Medulla oblongata (tissue), 1 donor: ENCODE data around the gene CYB5D1.
"Not testable (repeated sequence)": the region's sequence is repeated elsewhere in the genome, so short reads cannot be mapped to it uniquely, and the experiment has no call there.

ENCODE experiments used
- DNase-seq: peaks from one replicate; pipeline ENCODE4 v3.0.0-alpha.2; 2015; ENCODE audit errors: extremely low spot score

The CYB5D1 gene

DNA sequence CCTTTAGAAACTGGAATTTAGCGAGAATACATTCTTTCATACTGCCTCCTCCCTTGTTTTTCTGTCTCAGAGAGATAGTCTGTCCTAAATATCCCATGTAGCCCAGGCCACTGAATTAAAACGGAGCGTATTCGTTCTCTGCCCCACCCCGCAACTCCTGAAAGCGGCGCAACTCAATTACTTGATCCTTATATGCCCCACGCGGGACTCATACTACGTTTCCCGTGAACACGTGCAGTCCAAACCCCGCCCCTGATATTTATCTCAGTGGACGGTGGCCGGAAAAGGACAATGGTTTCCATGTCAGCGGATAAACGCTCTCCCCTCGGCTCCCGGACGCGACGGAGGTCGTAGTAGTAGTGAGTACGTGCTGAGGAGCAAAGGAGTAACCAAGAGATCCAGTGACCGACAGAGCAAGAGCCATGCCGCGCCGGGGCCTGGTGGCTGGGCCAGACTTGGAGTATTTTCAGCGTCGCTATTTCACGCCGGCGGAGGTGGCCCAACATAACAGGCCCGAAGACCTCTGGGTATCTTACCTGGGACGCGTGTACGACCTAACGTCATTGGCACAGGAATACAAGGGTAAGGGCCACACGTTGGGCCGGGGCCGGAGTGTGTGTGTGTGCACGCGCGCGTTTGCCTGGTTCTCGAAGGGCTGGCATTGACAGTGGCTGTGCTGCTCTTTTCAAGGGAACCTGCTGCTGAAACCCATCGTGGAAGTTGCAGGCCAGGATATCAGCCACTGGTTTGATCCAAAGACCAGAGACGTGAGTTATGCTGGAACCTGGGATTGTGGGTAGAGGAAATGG, at the start of gene CYB5D1:
CYB5D1 (plus strand) TSS at position 291 of the 809 bp plus-strand sequence; CDS start at position 423, 132 bp downstream.
- DNase-seq, result peak; percentile 96

DNA sequence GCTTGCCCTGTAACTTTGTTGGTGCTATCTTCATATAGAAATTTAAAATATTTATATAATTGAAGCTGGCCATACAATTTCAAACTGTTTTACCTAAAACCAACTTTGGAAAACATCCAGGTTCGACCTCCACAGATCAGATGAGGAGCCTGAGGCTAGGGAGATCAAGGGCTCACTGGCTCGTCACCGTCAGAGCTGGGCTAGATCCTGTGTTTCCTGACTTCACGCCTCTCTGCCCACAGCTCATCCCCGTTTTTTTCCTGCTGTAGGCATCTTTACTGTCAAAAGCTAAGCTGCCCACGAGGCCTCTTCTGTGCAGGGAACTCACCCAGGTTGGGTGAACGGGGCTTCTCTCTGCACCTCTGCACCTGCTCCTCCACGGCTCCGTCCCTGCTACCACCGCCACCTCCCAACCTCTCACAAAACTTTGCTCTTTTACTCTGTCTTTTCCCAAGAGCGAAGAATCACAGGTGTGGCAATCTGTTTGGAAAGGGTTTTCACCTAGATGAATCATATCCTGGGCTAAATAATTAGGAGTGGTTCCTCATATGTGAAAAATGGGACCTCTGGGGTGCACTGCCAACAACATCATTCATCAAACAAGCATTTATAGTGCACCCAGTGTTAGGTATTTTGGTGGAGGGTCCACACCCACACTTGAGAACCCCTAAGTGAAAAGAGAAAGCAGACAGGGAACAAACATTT, 48.6 kb upstream of the CYB5D1 start:
- DNase-seq, result no peak

- DNase-seq, result not testable (repeated sequence)
Observed at GRCh38 chr17:7809791-7810343, 47.9 kb upstream of the CYB5D1 start.

GRCh38 chr17:7811251-7811650, 46.6 kb upstream of the CYB5D1 start:
- DNase-seq, result no peak

DNA sequence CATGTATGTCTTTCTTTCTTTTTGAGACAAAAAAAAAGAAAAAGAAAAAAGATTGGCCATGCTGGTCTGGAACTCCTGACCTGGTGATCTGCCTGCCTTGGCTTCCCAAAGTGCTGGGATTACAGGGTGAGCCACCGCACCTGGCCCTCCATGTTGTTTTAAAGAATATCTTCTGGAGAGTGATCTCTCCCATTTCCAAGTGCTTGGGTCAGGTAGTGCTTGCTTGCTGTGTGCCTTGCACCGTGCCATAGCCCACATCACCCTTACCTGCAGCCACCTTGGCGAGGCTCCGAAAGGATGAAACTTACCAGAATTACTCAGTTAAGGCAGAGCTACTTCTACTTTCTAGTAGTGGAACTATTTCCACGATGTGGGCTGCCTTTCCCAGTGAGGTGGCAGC, 42.8 kb upstream of the CYB5D1 start:
- no peak for DNase-seq

- no peak for DNase-seq
Observed at GRCh38 chr17:7816926-7817642, 40.7 kb upstream of the CYB5D1 start.

DNA sequence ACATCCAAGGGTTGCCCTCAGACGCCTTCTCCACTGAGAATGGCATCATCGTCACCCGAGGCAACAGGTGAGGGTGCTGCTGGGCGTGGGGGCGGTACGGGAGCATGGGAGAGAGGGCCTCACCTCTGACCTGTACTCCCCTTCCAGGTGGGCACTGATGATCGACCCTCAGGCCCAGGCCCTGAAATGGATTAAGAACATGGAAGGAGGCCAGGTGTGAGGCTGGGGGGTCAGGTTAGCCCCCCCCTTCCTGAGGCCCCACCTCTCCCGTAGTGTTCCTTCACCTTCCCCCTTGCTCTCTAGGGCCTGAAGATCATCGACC, 40.2 kb upstream of the CYB5D1 start:
- DNase-seq, result no peak

DNA sequence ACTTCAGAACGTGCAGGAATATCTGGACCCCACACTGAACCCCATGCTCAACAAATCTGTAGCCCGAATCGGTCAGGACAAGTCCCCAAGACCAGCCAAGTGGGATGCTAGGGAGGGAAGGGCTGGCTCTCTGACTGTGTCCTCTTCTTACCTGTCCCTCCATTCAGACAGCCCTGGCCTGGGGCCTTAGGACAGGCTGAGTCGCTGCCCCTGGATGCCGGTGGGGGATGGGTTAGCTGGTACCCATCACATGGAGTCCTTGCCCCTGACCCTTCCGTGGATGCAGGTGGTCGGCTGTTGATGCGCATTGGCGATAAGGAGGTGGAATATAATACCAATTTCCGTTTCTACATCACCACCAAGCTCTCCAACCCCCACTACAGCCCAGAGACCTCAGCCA, 39.8 kb upstream of the CYB5D1 start:
- no peak for DNase-seq

DNA sequence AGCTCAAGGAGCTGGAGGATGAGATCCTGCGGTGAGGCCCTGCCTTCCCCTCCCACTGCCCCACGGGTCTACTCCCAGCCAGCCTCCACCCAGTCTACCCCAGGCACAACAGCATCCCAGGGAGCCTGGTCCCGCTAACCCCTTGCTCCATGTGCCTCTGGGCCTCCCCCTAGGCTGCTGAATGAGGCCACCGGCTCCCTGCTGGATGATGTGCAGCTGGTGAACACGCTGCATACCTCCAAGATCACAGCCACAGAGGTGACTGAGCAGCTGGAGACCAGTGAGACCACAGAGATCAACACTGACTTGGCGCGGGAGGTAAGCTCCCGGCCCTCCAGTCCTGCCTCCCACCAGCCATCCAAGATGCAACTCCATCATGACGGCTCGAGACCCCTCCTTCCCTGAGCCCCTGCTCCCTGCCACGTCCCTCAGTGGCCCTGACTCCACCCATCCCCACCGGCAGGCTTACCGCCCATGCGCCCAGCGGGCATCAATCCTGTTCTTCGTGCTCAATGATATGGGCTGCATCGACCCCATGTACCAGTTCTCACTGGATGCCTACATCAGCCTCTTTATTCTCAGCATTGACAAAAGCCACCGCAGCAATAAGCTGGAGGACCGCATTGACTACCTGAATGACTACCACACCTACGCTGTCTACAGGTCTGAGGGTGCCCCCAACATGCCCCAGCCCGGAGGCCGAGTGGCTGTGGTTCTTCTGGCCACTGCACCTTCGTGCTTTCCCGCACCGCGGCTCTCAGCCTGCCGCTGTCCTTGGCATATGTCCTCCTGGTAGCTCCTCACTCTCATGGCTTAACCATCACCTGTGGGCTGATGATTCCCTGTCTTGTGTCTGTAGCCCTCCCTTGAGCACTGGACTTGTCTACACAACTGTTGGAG, 38.8 kb upstream of the CYB5D1 start:
- DNase-seq, result no peak

DNA sequence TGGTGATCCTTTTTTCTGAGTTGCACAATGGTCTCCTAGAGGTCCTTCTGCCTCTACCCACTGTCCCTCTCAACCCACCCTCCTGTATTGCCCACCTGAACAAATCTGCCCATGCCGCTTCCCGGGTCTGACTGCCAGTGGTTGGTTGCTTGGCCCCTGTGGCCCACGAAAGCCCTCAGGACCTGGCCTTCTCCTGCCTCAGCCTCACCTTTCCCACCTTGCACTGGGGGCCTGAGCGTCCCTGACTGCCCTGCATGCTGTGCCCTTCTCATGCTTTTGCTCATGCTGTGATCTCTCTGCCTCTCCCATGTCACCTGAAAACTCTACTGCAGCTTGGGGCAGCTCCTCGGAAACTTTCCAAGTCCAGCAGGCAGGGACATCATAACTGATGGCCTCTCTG, 37.6 kb upstream of the CYB5D1 start:
- DNase-seq, result no peak

GRCh38 chr17:7822126-7822525, 35.7 kb upstream of the CYB5D1 start:
- no peak for DNase-seq

- no peak for DNase-seq
Observed at GRCh38 chr17:7823581-7824001, 34.2 kb upstream of the CYB5D1 start.

DNA sequence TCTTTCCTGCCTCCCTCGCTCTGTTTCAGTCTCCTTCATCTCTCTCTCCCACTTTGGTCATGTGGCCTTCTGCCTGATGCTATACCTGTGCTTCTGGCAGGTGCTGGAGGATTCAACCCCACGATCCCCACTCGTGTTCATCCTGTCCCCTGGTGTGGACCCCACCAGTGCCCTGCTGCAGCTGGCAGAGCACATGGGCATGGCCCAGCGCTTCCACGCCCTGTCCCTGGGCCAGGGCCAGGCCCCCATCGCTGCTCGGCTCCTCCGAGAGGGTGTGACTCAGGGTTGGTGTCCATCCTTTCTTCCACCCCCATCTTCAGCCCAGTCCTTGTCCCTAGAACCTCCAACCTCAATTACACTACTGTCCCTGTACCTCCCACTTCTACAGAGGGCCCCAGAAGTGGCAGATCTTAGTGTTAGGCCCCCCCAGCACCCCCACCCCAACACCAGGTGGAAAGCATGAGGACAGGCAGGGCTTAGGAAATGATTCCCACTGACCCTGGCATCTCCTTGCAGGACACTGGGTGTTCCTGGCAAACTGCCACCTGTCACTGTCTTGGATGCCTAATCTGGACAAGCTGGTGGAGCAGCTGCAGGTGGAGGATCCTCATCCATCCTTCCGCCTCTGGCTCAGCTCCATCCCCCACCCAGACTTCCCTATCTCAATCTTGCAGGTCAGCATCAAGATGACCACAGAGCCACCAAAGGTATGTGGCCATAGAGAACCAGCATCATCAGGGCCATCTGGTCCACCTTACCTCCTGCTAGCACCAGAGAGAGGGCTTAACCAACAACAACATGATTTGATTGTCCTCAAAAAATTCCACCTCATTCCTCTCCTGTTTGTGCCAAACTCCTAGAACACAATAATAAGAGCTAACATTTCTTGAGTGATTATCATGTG, 33.5 kb upstream of the CYB5D1 start:
- DNase-seq, result no peak

DNA sequence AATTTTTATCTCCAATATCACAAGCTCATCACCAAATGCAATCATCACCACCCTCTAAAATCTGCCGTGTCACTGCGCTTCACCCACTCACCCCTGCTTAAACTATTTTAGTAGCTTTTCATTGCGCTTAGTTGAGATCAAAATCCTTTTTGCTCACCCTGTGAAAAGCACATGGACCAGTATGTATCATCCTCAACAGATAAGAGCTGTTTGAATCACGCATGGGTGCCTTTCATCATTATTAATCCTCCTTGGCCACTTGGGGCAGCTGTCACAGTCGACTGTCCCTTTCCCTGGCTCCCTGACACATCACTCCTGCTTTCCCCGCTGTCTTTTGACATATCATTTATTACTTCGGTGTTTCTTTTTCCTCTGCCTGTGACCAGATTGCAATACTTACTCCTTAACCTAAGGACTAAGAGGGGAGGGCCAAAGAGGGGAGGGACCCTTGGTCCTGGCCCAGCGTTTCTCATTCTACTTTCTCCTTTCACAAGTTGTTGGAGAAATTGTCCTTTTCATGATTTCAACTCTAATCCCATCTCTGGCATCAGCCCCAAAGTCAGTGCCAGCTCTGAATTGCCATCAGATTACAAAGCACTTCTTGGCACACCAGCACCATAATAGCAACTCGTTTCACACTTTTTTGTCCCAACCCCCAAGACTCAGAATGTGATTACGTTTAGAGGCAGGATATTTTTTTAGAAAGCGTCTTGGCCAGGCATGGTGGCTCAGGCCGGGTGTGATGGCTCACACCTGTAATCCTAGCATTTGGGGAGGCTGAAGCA, 32.4 kb upstream of the CYB5D1 start:
- DNase-seq, result no peak

GRCh38 chr17:7830616-7831015, 27.2 kb upstream of the CYB5D1 start:
- no peak for DNase-seq

DNA sequence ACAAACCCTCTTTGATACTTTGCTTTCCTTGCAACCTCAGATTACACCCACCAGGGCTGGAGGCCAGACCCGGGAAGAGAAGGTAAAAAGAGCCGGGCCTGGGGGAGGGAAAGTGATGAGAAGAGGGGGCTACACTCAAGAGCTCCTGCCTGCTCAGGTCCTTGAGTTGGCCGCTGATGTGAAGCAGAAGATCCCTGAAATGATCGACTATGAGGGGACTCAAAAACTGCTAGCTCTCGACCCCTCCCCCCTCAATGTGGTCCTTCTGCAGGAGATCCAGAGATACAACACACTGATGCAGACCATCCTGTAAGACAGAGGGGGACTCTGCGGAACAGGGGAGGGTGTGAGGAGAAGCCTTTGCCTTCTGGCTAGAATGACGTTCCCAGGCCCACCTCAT, 26.6 kb upstream of the CYB5D1 start:
- no peak for DNase-seq

- DNase-seq, result no peak
Observed at GRCh38 chr17:7832431-7832830, 25.4 kb upstream of the CYB5D1 start.

GRCh38 chr17:7833011-7833794, 24.6 kb upstream of the CYB5D1 start:
- no peak for DNase-seq
